ENCODE measurements around the gene POU2AF1.

POU2AF1 gene

DNA sequence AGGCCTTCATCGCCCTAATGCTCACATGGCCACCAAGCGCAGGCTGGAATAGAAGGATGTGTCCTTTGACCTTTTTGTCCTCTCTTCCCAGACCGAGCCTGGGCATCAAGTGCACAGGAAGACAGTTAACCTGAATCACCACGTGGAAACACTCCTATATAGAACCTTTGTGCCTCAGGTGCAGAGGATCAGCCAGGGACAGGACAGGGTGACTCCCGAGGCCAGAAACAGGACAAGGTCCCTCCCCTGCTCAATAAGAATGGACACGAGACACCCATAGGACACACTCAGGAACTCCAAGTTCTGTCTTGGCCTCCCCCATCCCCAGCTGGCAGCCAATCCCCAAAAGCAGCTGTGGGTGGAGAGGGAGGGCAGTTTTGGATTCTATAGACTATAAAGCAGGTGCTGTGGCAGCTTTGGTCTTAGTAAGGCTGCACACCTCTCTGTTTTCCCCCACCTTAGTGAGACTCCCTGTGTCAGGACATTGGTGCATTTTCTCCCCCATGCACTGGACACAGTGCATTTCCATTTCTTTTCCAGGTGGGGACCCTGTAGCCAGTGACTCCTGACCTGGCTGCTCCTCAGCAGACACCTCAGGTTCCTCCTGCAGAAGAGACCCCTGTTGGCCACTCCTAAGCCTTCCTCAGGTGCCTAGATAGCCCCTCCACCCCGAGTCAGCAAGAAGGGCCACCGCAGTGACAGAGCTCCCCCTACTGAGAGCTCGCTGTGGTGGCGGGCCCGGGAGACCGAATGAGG is 43.6 kb upstream of the POU2AF1 start:
- H3K27ac ChIP-seq = no peak overlapping the region
- TF ChIP-seq, protein P1, sequence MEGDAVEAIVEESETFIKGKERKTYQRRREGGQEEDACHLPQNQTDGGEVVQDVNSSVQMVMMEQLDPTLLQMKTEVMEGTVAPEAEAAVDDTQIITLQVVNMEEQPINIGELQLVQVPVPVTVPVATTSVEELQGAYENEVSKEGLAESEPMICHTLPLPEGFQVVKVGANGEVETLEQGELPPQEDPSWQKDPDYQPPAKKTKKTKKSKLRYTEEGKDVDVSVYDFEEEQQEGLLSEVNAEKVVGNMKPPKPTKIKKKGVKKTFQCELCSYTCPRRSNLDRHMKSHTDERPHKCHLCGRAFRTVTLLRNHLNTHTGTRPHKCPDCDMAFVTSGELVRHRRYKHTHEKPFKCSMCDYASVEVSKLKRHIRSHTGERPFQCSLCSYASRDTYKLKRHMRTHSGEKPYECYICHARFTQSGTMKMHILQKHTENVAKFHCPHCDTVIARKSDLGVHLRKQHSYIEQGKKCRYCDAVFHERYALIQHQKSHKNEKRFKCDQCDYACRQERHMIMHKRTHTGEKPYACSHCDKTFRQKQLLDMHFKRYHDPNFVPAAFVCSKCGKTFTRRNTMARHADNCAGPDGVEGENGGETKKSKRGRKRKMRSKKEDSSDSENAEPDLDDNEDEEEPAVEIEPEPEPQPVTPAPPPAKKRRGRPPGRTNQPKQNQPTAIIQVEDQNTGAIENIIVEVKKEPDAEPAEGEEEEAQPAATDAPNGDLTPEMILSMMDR (conservative IDR thresholded peaks at IDR 0.05; ENCODE audit: low read depth) = no peak
- CTCF ChIA-PET = interaction anchor here (0.5 to 1.9 kb wide), 5 partner anchors 26 to 140 kb away, joined by 3 to 12 read pairs (median 3); partner anchors contain the start of gene POU2AF1
- no peak for DNase-seq (ENCODE audit: low spot score)
- POLR2A ChIA-PET (ENCODE audit: low non-redundant PET) = no interaction called here

DNA sequence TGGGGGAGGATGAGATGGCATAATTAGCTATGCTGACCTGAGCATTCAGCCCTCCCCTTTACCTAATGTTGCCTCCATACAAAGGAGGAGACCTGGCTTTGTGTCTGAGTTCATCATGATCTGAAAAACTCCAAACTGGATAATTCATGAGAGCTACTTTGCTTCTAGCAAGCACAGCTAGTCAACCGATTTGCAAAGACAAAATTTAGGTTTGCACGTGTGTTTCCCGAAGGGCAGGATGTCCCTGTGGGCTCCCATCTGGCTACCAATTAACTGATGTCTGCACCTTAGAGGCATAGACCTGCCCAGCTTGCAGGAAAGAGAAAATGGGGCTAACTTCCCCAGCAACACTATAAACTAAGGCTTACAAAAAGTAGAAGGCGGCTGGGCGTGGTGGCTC is 42.2 kb upstream of the POU2AF1 start:
- TF ChIP-seq, protein P1 (conservative IDR thresholded peaks at IDR 0.05; ENCODE audit: low read depth) = no peak
- DNase-seq (ENCODE audit: low spot score) = no peak
- no peak overlapping the region for H3K27ac ChIP-seq
- ChIA-PET CTCF (interaction anchor here (0.6 kb wide), 2 partner anchors 88 to 134 kb away, joined by 3 read pairs; no protein-coding TSS in a partner anchor), POLR2A (ENCODE audit: low non-redundant PET) (no interaction called here)

DNA sequence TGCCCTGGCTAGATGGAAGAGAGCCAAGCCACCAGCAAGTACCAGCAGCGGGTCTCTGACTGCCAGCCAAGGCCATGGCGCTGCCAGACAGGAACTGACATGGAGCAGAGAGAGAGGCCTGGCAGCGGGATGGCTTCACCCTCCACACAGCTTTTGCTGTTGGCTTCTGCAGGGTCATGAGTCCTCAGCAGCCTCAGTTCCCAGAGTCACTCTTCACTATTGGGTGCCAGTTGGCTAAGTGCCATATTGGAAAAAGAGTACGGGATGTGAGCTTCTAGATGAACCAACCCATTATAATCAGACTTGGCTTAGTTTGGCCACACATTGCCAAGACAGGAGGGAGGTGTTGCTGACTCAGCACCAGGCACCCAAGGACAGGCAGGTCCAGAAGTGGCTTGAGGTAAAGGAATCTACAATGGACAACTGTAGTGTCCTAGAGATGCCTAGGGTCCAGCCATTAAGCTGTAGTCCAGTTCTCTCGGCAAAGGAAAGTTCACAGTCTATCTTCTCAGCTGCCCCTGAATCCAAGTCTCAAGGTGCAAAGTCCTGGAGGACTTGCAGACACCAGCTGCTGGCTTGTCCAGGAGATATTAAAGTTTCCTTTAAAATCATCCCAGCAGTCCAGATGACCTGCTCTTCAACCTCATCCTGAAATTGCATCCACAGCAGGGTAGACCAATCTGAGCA is 40.7 kb upstream of the POU2AF1 start:
- DNase-seq (ENCODE audit: low spot score) = no peak
- TF ChIP-seq, protein P1 (conservative IDR thresholded peaks at IDR 0.05; ENCODE audit: low read depth) = no peak
- peak overlapping the region; percentile 46 for H3K27ac ChIP-seq
- POLR2A ChIA-PET (ENCODE audit: low non-redundant PET) = no interaction called here
- CTCF ChIA-PET = interaction anchor here (0.6 kb wide), 1 partner anchor 42 kb away, joined by 4 read pairs; no protein-coding TSS in a partner anchor

DNA sequence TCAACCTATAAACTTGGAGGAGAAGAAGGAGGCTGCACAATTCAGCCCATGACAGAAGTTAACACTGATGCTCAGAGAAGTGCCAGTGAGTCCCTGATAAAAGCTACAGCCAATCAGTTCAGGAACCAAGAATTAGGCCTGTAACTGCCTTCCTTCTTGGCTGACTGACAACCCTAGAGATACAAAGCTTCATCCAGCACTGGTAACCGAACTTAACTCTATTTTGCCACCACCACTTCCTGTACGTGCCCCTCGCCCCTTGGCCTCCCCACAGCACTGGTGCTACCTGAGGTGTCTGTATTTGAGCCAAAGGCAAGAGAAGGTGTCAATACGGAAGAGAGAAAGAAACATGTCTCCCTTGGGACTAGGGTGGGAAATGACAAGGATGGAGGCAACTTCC is 40.1 kb upstream of the POU2AF1 start:
- peak overlapping the region; percentile 46 for H3K27ac ChIP-seq
- no peak for DNase-seq (ENCODE audit: low spot score)
- CTCF ChIA-PET = no interaction called here
- TF ChIP-seq, protein P1 (conservative IDR thresholded peaks at IDR 0.05; ENCODE audit: low read depth) = no peak
- POLR2A ChIA-PET (ENCODE audit: low non-redundant PET) = no interaction called here

DNA sequence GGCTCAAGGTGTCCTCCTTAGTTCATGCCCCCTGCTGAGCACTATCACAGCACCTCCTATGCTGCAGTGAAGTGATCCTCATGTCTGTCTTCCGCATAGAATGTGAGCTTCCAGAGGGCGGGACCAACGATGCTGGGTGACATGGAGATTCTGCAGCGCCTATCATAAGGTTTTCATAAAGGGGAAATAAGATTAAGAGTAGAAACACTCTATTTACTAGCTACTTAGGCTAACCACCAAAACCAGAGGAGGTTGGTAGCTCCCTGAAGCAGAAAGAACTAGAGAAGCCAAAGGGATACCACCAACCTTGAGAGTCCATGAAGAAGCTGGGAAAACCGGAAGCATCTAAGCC is 39.3 kb upstream of the POU2AF1 start:
- no peak for DNase-seq (ENCODE audit: low spot score)
- TF ChIP-seq, protein P1 (conservative IDR thresholded peaks at IDR 0.05; ENCODE audit: low read depth) = no peak
- POLR2A ChIA-PET (ENCODE audit: low non-redundant PET) = no interaction called here
- CTCF ChIA-PET = no interaction called here
- H3K27ac ChIP-seq = no peak overlapping the region

DNA sequence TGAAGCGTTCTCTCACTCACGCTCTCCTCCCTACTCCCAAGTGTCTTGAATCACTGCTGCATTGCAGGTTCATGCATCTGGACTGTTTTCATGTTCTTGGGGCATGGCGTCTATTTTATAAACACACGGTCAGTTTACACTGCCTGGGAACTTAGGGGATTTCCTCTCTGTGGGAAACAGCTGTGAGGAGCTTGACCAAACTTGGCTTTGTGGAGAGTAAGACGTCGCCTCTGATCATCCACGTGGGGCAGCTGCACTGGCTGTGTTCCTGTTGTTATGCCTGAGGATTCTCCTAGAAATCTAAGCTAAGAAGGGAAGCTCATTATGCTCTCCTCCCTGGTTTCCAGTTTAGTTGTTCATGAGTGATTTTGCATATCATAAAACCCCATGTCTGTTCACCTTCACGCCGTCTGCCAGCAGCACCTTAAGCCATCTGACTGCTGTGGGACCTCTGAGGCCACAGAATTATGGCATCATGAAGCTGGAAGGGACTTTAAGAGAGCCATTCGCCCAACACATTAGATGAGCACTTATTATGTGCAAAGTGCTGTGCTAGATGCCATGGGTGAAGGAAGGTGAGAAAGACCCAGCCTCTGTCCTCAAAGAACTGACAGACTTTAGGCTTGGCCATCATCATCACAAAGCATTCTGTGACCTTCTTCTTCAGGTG is 38.8 kb upstream of the POU2AF1 start:
- TF ChIP-seq, protein P1 (conservative IDR thresholded peaks at IDR 0.05; ENCODE audit: low read depth) = no peak
- no peak for DNase-seq (ENCODE audit: low spot score)
- no peak overlapping the region for H3K27ac ChIP-seq
- ChIA-PET CTCF (interaction anchor here (0.6 kb wide), 2 partner anchors 31 to 134 kb away, joined by 3 to 4 read pairs; no protein-coding TSS in a partner anchor), POLR2A (ENCODE audit: low non-redundant PET) (no interaction called here)

All from RWPE1 (cell line).